Retina (tissue), 1 donor: ENCODE data around the gene PRDM7.

Source experiments
- DNase-seq: peaks from one replicate; pipeline ENCODE4 v3.0.0-alpha.2; 2016

The PRDM7 gene

DNA sequence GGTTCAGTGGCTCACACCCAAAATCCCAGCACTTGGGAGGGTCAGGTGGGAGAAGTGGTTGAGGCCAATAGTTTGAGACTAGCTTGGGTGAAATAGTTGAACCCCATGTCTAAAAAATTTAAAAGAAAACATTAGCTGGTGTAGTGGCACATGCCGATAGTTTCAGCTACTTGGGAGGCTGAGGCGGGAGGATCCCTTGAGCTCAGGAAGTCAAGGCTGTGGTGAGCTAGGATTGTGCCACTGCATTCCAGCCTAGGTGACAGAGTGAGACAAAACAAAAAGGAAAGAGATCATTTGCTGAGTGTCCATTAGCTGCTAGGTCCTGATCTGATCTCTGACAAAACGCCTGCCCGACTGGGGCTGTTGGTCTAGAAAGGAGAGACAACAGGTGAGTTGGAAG is 43.7 kb downstream of the PRDM7 start:
- peak; percentile 16 for DNase-seq

DNA sequence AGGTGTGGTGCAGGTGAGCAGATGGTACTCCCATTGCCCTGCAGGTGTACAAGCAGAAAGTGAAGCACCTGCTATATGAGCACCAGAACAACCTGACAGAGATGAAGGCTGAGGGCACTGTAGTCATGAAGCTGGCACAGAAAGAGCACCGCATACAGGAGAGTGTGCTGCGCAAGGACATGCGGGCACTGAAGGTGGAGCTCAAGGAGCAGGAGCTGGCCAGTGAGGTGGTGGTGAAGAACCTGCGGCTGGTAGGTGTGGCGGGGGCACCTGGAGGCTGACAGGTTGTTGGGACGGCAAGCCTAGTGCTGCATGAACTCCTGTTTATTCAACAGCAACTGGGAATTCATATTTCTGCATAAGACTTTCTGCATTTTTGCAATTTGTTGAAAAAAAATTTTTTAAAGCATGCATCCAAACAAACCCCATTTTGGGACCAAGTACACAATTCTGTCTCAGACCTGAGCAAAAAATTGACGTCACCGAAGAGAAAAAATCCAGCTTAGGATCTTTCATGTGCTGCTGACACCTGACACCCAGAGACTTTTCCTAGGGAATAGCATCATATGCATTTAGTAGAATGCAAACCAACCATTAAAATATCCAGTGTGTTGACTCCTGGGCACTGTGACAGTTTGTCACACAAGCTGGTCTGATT is 44.3 kb downstream of the PRDM7 start:
- peak; percentile 40 for DNase-seq

DNA sequence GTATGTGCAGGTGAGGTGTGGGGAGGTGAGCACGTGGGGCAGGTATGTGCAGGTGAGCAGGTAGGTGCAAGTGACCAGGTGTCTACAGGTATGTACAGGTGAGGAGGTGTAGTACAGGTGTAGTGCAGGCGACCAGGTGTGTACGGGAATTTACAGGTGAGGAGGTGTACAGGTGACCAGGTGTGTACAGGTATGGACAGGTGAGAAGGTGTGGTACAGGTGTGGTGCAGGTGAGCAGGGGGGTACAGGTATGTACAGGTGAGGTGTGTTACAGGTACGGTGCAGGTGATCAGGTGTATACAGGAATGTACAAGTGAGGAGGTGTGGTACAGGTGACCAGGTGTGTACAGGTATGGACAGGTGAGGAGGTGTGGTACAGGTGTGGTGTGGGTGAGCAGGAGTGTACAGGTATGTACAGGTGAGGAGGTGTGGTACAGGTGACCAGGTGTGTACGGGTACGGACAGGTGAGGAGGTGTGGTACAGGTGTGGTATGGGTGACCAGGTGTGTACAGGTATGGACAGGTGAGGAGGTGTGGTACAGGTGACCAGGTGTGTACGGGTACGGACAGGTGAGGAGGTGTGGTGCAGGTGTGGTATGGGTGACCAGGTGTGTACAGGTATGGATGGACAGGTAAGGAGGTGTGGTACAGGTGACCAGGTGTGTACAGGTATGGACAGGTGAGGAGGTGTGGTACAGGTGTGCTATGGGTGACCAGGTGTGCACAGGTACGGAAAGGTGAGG is 45.0 kb downstream of the PRDM7 start:
- DNase-seq: peak; percentile 75

DNA sequence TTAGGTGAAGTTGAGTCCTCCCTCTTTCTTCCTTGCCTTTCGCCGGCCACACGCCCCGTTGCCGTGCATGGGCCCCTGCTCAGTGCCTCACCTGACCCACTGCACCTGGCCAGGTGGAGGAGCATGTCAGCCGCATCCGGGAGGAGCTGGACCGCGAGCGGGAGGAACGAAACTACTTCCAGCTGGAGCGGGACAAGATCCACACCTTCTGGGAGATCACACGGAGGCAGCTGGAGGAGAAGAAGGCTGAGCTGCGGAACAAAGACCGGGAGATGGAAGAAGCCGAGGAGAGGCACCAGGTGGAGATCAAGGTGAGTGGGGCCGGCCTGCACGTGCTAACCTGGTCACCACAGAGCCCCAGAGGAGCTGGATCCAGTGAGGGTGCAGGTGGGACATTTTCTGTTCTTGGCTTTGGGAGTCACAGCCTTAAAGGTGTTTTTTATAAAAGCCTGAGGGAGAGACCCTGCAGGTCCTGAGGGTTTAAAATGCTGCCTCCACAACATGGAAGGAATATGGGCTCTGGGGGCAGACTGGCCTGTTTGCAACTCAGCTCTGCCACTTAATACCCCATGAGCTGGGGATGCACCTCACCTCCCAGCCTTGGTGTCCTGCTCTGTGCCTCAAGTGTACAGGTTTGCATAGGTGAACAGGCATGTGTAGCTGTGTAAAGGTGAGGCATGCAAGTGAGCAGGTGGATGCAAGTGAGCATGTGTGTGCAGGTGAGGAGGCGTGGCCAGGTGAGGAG is 45.8 kb downstream of the PRDM7 start:
- DNase-seq: peak; percentile 18

DNA sequence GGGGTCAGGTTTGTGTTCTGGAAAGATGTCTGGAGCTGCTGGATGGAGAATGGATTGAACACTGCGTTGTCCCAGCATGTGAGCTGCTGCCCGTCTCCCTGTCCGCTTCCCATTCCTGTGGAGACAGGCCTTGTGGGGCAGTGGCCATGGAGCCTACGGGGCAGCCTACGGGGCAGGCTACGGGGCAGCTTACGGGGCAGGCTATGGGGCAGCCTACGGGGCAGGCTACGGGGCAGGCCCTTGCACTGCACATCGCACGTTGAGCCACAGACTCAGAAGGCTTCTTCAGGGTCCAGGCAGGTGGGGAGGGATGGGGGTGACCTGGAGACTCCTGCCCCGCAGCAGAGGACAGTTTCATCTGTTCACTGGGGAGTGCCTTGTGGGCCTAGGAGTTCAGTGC is 48.1 kb downstream of the PRDM7 start:
- no peak for DNase-seq

DNA sequence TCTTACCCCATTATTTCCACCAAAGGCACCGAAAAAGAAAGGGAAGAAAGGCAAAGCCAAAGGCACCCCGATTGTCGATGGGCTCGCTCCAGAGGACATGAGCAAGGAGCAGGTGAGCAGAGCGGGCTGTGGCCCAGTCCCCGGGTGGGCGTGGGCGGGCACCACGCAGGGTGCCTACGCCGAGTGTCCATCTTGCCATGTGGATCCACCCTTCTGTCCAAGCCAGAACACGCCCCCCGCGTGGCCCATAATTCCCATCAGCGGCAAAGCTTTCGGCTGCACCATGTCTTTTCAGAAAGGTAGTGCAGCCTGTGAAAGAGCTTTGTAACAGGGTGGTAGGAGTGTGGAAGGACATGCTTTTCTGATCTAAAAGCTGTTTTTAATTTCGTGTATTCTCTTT is 49.5 kb downstream of the PRDM7 start:
- no peak for DNase-seq

DNA sequence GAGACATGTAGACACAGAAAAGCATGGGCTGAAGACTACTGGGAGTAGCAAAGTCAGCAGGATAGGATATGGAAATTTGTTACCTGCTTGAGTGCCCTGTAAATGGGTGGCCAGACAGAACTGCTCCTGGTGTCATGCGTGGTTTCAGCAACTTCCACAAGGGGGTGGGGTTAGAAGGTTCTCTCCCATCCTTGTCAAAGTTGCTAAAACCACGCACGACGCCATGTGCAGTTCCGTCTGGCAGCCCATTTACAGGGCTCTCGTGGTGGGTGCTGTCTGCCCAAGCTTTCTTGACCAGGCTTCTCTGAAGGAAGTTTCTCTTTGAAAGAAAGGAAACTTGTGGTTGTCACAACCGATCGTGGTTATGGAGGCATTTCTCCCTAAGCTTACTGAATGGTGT is 51.0 kb downstream of the PRDM7 start:
- DNase-seq: no peak

DNA sequence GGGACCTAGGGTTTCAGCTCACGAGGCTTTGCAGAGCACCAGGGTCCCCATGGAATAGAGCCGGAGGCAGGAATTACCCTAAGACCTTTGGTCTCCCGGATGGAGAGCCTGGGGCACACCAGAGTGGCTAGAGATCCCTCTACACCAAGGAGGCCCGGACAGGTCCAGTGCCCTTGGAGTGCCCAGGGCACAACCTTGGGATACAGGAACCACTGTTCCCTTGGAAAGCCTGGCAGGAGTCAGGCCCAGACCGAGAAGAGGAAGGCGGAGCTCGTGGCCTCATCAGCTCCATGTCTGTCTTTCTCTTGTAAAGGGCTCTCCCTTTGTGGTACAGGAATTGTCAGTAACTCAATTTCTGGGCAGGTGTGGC is 54.1 kb downstream of the PRDM7 start:
- DNase-seq: no peak

DNA sequence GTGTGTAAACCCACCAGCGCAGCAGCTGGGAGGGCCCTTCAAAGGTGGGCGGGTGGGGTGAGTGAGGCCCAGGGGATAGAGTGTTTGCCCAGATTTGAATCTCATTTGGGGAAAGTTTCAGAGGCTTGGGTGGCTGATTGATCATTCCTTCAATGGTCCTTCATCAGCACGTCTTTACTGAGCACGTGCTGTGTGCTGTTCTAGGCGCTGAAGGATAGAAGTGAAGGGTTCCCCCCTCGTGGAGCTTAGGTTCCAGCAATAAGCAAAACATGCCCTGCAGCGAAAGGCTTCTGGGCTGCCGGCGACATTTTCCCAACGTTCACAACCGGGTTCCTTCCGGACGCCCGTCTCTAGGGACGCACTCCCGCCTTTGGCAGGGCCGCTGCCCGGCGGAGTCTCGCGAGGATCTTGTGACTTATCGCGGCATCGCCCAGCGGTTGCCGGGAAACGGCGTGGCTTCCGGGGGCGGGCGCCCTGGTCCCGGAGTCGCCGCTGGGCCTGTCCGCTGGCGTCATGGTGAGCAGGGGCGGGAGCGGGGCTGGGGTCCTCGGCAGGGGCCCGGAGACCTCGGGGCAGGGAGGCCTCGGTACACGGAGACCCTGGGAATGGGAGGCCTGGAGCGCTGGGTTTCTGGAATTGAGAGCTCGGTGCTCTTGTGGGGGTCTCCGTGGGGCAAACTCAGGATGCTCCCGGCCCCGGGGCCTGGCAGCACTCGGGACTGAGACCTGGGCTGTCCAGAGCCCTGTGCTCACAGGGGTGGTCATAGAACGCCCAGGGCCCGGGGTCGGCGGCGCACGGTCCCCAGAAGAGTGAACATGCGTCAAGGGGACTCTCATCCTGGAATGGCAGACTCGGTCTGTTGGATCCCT is 54.7 kb downstream of the PRDM7 start:
- DNase-seq: peak; percentile 93

DNA sequence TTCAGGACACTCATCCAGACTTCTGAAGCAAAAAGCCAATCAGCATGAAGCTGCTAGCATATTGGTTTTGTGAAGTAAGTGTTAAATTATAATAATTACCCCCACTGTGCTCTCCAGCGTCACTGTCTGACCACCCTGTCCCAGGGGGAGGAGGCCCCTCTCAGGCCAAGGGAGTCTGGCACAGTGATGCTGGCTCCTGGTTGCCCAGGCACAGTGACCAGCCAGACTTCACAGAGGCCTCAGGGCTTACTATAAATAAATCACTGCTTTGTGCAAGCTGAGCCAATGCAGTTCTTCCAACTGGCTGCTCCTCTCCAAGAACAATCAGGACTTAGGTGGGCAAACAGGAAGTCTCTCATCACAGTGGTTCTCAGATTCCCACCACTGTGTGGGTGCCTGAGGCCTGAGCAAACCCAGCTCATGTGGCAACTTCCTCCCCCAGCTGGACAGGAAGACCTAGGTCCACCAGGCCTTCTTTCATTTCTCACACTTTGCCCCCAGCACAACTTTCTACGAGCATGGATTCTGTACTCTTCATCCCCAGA is 56.2 kb downstream of the PRDM7 start:
- no peak for DNase-seq

DNA sequence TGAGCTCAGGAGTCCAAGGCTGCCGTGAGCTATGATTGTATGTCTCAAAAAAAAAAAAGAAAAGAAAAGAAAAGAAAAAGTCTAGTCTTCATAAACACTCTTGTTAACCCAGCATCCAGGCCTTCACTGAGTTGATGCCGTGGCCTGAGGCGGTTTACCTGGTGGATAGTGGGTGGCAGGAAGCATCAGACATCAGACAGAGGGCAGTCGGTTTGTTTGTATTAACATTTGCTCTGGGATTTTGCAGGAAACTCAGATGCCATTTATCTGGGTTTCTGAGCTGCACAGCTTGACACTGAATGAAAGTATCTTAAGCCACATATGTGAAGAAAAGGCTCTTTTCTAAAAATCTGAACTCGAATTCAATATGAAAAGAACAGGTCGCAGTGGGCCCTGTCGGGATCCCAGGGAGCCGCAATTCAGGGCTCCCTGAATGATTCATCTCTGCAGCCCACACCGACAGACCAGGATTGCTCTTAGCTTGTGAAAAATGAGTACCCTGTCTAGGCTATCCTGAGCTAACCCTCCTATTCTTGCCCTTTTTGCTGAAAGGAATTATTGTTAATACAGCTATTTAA is 56.8 kb downstream of the PRDM7 start:
- DNase-seq: peak; percentile 54

DNA sequence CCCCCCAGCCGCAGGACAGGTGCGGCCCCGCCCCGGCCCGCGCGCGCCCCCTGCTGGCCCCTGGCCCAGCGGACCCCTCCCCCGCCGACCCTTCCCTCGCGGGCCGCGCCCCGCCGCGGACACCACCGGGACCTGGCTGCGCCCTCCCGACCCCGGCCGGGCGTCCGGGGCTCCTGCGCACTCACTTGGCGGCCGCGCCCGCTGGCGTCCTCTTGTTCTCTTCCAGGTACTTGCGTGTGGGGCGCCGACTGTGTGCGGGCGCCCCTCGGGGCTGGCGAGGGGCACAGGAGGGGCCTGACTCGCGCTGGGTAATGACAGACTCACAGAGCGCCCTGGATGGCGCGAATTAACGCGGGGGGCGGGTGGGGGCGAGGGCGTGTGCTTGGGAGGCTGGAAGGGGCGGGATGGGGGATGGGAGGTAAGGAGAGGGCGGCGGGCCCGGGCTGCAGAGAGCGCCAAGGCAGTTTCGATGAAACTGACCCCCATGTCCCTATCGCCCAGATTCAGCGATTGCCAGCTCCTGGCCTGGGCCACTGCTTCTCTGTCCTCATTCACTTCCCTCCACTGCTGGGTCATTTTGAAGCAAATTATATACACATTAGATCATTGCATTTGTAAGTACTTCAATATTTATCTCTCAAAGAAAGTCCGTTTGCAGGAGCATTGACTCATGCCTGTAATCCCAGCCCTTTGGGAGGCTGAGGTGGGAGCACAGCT is 57.4 kb downstream of the PRDM7 start:
- peak; percentile 75 for DNase-seq

DNA sequence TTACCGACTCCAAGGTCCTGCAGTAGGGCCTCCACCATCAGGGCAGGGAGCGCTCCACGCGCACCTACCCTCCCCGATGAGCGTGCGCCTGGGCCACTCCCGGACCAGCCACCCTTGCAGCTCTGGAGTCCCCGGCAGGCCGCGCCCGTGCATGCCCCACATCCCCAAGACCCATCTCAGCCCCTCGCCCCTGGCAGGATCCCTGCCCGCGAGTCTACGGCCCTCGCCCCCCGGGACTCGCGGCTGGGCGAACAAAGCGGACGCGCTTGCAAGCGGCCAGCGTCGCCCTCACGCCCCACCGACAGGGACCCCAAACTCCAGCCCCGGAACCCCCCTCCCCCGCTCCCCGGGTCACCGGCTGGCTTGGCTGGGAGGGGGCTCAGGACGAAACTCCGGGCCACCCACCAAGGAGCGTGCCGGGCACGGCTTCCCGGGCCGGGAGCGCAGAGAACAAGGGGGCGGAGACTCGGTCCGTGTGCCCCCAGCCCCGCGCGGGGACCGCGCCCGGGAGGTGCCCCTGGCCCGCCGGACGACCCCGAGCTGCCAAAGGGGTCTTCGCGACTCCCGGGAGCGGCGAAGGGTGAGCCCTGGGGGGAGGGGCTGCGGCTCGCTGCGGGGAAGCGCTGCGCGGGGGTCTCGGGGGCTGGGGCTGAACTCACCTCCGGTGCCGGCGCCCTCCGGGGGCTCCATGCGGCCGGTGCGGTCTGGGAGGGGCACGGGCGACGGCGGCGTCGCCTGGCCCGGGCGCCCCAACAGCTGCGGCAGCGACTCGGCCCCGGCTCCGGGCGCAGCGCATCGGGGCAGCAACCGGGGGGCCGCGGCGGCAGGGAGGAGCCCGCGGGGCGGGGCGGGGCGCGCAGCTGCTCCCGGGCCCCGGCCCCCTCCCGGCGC is 58.2 kb downstream of the PRDM7 start, which contains the start of gene DBNDD1:
DBNDD1 (minus strand) TSS at position 805 of the 891 bp plus-strand sequence; CDS start at position 690, 115 bp downstream.
- DNase-seq: peak; percentile 77

DNA sequence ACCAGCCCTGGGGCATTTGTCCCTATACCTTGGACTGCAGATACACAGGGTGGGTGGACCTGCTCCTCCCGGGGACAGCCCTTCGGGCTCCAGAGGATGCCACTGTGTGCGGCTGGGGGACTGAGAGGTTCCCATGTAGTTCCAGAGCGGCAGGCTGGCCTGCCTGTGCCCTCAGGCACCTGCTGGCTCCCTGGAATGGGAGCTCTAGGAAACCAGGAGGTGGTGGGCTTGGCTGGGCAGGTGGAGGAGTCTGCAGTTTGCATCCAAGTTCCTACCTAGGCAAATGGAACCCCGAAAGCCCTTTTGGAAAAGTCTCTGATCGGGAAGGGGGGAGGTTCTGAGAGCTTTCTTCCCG is 58.9 kb downstream of the PRDM7 start:
- DNase-seq: no peak

DNA sequence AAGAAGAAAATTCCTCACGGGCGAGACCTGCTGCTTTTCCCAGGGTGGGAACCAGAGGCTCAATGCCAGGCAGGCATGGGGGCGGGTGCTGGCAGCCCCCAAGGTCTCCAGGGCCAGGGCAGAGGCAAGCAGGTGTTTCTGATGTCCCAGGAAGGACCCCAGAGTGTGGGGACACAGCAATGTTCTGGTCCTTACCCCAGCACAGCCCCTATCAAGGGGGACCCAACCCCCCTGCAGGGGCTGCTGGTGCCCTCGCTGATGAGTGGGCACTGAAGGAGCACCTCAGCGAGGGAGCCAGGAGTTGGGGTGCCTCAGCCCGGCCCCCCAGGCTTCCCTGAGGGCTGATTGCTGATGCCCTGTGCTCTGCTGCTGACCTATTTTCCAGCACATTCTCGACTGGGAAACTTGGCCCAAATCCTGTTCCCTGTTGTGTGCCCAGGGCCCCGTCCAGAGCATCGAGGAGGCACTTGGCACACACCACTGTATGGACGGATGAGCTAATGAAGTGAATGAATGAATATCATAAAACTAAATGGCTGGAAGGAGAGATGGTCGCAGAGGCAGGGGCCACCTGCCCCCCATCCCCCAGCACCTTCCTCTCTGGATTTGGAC is 60.7 kb downstream of the PRDM7 start:
- DNase-seq: no peak

DNA sequence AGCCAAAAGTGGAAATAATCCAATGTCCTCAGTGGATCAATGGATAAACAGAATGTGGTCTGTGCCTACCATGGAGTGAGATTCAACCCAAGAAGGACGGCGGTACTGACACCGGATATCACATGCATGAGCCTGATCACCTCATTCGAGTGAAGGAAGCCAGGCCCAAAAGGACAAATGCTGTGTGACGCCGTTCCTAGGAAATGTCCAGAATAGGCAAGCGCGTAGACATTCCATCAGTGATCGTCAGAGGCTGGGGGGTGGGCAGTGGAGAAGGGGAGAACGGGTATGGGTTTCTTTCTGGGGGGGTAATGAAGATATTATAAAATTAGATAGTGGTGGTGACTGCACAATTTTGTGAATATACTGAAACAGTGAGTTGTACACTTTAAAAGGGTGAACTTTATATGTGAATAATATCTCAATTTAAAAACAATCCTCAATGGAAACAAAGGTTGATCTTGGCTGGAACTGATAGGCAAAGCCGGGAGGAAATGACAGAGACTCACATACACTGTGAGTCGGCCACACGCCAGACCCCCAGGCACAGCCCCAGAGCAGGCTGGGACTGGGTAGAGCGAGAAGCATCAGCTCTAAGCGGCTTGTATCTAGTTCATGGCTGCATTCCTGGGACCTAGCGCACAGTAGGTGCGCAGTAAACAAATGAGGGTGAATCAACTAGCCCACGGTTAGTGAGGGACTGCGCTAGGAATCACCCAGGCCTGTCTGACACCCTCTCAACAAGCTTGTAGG is 61.4 kb downstream of the PRDM7 start:
- no peak for DNase-seq

DNA sequence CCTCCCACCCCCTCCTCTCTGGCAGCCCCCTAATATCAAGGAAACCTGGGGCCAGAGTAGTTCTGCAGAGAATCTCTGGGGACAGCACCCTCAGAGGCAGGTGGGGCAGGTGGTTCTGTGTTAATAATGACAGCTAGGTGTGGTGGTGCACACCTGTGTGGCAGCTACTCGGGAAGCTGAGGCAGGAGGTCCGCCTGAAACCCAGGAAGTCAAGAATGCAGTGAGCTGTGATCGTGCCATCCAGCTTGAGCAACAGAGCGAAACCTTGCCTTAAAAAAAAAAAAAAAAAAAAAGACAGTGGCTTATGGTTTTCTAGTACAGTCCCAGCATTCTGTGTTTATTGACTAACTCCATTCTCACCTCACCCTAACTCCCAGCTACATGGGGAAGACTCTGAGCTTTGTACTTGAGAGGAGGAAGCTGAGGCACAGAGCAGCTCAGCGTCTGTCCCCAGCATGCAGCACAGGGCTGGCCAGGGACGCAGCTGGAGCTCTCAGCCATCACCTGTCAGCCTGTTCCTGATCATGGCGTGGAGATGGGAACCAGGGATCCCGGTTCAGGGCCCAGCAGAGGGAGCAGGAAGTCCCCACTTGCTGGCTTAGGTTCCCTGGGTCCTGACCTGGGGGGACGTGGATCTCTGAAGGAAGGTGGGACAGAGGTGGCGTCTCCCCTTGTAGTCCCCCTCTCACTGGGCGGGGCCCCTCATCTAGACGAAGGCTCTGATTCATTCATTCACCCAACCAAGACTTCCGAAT is 64.0 kb downstream of the PRDM7 start:
- no peak for DNase-seq

DNA sequence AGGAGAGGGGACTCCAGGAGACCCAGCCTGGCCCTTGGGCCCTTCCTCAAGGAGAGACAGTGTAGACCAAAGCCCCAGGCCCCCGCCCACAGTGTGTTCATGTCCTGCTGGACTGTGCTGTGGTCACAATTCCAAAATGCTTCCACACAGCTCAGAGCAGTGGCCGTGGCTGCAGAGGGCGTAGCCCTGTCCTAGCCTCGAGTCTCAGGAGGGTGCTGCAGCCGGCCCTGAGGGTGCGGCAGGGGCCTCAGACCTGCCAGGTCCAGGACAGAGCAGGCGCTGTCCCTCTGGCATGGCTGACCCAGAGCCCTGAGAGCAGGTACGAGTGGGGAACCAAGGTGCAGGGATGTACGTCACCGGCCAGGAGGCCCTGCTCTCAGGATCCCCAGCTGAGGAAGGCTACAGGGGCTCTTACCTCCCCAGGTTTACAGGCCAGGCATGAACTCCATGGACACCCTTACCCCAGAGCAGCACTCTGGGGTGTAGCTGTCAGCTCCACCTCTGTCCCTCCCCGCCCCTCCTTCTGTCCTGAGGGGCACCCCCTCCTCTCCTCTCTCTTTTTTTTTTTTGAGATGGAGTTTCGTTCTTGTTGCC is 65.1 kb downstream of the PRDM7 start:
- DNase-seq: no peak
